H1 (cell line): ENCODE results near the gene RAD52. TPM values are rescaled to one million over a fixed set of nuclear protein-coding genes. Genes with fewer than 3 reads are reported as not detected.

Experiments
- KDM4A ChIP-seq: IDR thresholded peaks from one replicate; pipeline ENCODE4 v1.7.1; 2012; ENCODE audit warnings: low read depth, mild to moderate bottlenecking, moderate library complexity, low read length, inconsistent platforms; ENCODE audit not compliant: severe bottlenecking
- MAX ChIP-seq: IDR thresholded peaks from 2 replicates; pipeline ENCODE4 v1.6.1; 2012; ENCODE audit warnings: inconsistent platforms
- YY1 ChIP-seq: IDR thresholded peaks from 2 replicates; pipeline ENCODE4 v1.6.1; 2011; ENCODE audit warnings: low read depth, mild to moderate bottlenecking, low read length
- polyA plus RNA-seq, 7 experiments: library from polyadenylated mRNA; depleted of rRNA in 3 of 7; stranded (reverse) in 5 of 7; unstranded in 2 of 7; fragments of >200 nt in 5 of 7; fragments of 200-250 nt in 2 of 7; gene quantifications; 1 replicate in 5 of 7; 2 replicates in 1 of 7; 4 replicates in 1 of 7; pipeline versions ENCODE4 v1.2.1 to v1.2.3, GENCODE V29; 2011 to 2013; ENCODE audit warnings: missing spikeins in 2 of 7, mixed read lengths in 2 of 7
- total RNA-seq: library from RNA; stranded (reverse); fragmentation: NEBNext Ultra II Directional; extraction: Animal tissue kit (Norgen Biotek cat#: 25700); gene quantifications from 2 replicates; pipeline ENCODE4 v1.2.1, GENCODE V29; 2021

The RAD52 gene
- total and polyA plus RNA-seq, 2 of the 8 experiments (the other 6 are each of a cell fraction or from before 2014, with no cell fraction given), result 12.5 to 14.3 TPM

GRCh38 chr12:926641-927040, 22.9 kb downstream of the RAD52 start (continued):
- TF ChIP-seq MAX (no peak), KDM4A (no peak), YY1 (no peak)
